GM23248 (cell line): ENCODE measurements around the gene C19orf25.

Experiments used
- EZH2 ChIP-seq: fragments of 200-600 bp; sonication (generic); IDR thresholded peaks from 2 replicates; pipeline ENCODE4 v1.6.1; 2018; ENCODE audit warnings: antibody characterized with exemption, mild to moderate bottlenecking; ENCODE audit not compliant: insufficient read depth, poor library complexity, severe bottlenecking
- EZH2phosphoT487 ChIP-seq: fragments of 200-600 bp; sonication (generic); IDR thresholded peaks from 2 replicates; pipeline ENCODE4 v1.6.1; 2018; ENCODE audit warnings: antibody characterized with exemption, moderate library complexity, mild to moderate bottlenecking, low read depth; ENCODE audit not compliant: insufficient read depth

DNA sequence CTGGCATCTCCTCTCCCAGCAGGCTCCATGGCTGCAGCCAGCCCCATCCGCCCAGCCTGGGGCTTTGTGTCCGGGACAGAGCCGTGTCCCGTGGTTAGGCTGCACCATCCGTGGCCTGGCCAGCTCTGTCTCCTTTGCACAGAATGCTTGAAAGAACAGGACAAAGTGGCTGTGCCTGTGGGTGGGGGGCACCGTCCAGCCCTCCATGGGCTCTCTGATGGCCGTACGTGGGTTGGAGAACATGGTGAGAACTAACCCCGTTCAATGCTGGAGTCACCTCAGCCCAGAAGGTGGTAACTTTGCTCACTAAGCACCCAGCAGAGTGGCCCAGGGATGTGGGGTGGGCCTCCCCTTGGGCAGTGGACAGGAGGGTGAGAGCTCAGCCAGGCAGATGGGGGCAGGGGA is 38.0 kb downstream of the C19orf25 start:
- TF ChIP-seq EZH2, result no peak
- TF ChIP-seq EZH2phosphoT487, result no peak
